Left lung (tissue), 10 donors: ENCODE measurements around the gene MRPS10. TPM values are rescaled to one million over a fixed set of nuclear protein-coding genes. Genes with fewer than 3 reads are reported as not detected.

Source experiments
- ATAC-seq: fragments of 200-7000 bp; cut with Tn5 transposase; one replicate; pipeline ENCODE4 v1.9.1; 2020; ENCODE audit warnings: moderate library complexity
- DNase-seq, 4 donors: peaks; one replicate each; pipeline ENCODE4 v3.0.0-alpha.2; 2013 to 2020
- H3K27ac ChIP-seq, 2 donors: fragments of 200-600 bp; sonication (generic) in 1 of 2; one replicate each; pipeline versions ENCODE4 v1.5.0 to v1.8.0; 2020 to 2021
- H3K27me3 ChIP-seq, 2 donors: fragments of 200-600 bp; sonication (generic) in 1 of 2; one replicate each; pipeline versions ENCODE4 v1.5.0 to v1.8.0; 2020 to 2021
- H3K36me3 ChIP-seq, 2 donors: fragments of 200-600 bp; sonication (generic) in 1 of 2; one replicate each; pipeline versions ENCODE4 v1.5.0 to v1.8.0; 2020 to 2021
- H3K4me1 ChIP-seq, 2 donors: fragments of 200-600 bp; one replicate each; pipeline ENCODE4 v1.8.0; 2021
- H3K4me3 ChIP-seq, 2 donors: fragments of 200-600 bp; sonication (generic) in 1 of 2; one replicate each; pipeline versions ENCODE4 v1.5.0 to v1.8.0; 2020 to 2021; ENCODE audit warnings: mild to moderate bottlenecking in 1 of 2
- H3K9me3 ChIP-seq, 2 donors: fragments of 200-600 bp; sonication (generic) in 1 of 2; one replicate each; pipeline versions ENCODE4 v1.5.0 to v1.8.0; 2020 to 2021
- intact Hi-C, 2 donors: fragments of 100-400 bp; cut with DNase I; formaldehyde crosslinking; loops; one replicate each; pipeline versions ENCODE4 v1.11.2 to v1.14.2; 2022
- polyA plus RNA-seq, 6 donors: library from polyadenylated mRNA; unstranded; fragments of 120-200 nt; gene quantifications; one replicate each; pipeline ENCODE4 v1.2.1, GENCODE V29; 2013; ENCODE audit not compliant: insufficient read length in 6 of 6
- total RNA-seq, 2 donors: library from RNA; stranded (reverse); fragmentation: NEBNext Ultra II Directional; extraction: Animal tissue kit (Norgen Biotek cat#: 25700); gene quantifications; one replicate each; pipeline ENCODE4 v1.2.1, GENCODE V29; 2021
- TF ChIP-seq, protein P1 (sequence below), 2 donors: fragments of 200-600 bp; sonication (generic) in 1 of 2; IDR thresholded peaks; one replicate each; pipeline versions ENCODE4 v1.5.0 to v1.8.0; 2021; ENCODE audit warnings: antibody characterized with exemption in 2 of 2
- donor health status: DM: no; HTN: yes; CAD: no.
- donor health status: DM: no; HTN: no; CAD: no.

The MRPS10 gene
- total and polyA plus RNA-seq, 8 donors: 24.5 to 36.0 (median 30.4) TPM

DNA sequence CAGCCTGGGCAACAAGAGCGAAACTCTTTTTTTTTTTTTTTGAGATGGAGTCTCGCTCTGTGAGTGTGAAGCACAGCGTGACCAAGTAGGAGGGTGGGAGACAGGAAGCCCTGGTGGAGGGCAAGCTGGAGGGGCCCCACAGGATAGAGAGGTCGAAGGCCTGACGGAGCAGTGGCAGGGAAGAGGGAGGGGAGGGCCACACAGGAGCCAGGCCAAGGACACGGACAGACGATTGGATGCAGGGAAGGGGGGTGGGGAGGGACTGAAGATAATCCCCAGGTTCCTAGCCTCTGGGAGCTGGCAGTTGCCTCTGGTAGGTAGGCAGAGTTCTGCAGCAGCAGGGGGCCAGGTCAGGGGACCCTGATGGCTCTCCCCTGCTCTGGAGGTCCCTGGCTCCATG lies 55.3 kb downstream of the MRPS10 start:
- intact Hi-C loops: no loop called here
- TF ChIP-seq, protein P1, sequence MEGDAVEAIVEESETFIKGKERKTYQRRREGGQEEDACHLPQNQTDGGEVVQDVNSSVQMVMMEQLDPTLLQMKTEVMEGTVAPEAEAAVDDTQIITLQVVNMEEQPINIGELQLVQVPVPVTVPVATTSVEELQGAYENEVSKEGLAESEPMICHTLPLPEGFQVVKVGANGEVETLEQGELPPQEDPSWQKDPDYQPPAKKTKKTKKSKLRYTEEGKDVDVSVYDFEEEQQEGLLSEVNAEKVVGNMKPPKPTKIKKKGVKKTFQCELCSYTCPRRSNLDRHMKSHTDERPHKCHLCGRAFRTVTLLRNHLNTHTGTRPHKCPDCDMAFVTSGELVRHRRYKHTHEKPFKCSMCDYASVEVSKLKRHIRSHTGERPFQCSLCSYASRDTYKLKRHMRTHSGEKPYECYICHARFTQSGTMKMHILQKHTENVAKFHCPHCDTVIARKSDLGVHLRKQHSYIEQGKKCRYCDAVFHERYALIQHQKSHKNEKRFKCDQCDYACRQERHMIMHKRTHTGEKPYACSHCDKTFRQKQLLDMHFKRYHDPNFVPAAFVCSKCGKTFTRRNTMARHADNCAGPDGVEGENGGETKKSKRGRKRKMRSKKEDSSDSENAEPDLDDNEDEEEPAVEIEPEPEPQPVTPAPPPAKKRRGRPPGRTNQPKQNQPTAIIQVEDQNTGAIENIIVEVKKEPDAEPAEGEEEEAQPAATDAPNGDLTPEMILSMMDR (IDR thresholded peaks at IDR 0.05): no peak
- no peak for ATAC-seq

GRCh38 chr6:42159431-42160024 lies 58.1 kb downstream of the MRPS10 start:
- Histone ChIP-seq H3K27ac (no peak overlapping the region), H3K4me3 (no peak overlapping the region), H3K4me1 (no peaks in the 10 kb centered on the region), H3K36me3 (no peaks in the 10 kb centered on the region), H3K27me3 (no peaks in the 10 kb centered on the region), H3K9me3 (no peaks in the 10 kb centered on the region)
- TF ChIP-seq, protein P1 (IDR thresholded peaks at IDR 0.05): no peak
- ATAC-seq (no peak), DNase-seq (no peak)
- intact Hi-C loops: no loop called here

More for the DNA sequence above, 55.3 kb downstream of the MRPS10 start:
- no peaks in the 10 kb centered on the region for H3K9me3 ChIP-seq
- no peak for DNase-seq
- no peak overlapping the region for H3K4me3 ChIP-seq
- H3K4me1 ChIP-seq: no peaks in the 10 kb centered on the region
- H3K36me3 ChIP-seq: no peaks in the 10 kb centered on the region
- no peak overlapping the region for H3K27ac ChIP-seq
- H3K27me3 ChIP-seq: no peaks in the 10 kb centered on the region

DNA sequence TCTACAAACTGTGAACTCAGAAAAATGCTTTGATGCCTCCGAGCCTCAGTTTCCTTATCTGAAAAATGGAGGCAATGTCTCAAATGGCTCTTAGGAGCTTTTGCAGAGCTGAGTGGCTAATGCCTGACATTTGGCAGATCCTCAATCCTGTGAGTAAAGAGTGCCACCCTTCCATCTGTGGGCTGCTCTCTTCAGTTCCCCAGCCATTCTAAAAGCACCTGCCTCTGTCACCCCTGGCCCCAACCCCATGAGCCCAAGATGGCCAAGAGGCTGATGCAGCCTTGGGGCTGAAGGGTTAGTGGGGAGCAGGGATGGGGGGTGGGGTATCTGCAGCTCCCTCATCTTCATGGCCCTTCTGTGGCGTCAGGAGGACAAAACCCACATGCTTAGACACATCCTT lies 59.0 kb downstream of the MRPS10 start:
- Histone ChIP-seq H3K9me3 (no peaks in the 10 kb centered on the region), H3K36me3 (no peaks in the 10 kb centered on the region), H3K27ac (no peak overlapping the region), H3K4me3 (no peak overlapping the region), H3K27me3 (no peaks in the 10 kb centered on the region), H3K4me1 (no peaks in the 10 kb centered on the region)
- ATAC-seq (no peak), DNase-seq (no peak)
- TF ChIP-seq, protein P1 (IDR thresholded peaks at IDR 0.05): no peak
- intact Hi-C loops: no loop called here

DNA sequence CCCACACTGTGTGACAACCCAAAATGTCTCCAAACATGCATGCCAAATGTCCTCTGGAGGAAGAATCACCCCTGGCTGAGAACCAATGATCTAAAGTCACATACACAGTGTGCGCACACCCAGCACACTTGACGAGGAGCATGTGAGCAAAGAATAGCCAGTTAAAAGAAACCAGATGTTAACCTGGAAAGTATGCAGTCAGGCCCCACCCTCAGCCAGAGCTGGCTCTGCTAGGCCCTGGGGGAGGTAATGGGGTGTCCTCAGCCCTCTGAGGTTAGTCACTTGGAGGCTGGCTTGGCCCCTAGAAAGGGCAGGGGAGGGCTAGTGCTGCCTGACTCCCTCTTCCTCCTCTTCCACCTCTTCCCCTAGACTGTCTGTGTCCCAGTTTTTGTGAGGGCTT lies 59.6 kb downstream of the MRPS10 start:
- no peak overlapping the region for H3K27ac ChIP-seq
- peak; percentile 51 for ATAC-seq
- TF ChIP-seq, protein P1 (IDR thresholded peaks at IDR 0.05): no peak

More for the DNA sequence above, 59.6 kb downstream of the MRPS10 start:
- Histone ChIP-seq H3K4me1 (no peaks in the 10 kb centered on the region), H3K36me3 (no peaks in the 10 kb centered on the region), H3K9me3 (no peaks in the 10 kb centered on the region), H3K4me3 (no peak overlapping the region), H3K27me3 (no peaks in the 10 kb centered on the region)
- intact Hi-C loops: no loop called here
- no peak for DNase-seq

Other genes starting within 250 kb of the MRPS10 start
- 10 to 100 TPM; 27.5 to 32.0 TPM for gene TAF8, start 167.3 kb downstream of the MRPS10 start, total RNA-seq
- gene TAF8, start 167.3 kb downstream of the MRPS10 start, polyA plus RNA-seq: 10 to 100 TPM; 26.4 to 28.7 (median 27.9) TPM
- gene C6orf132, start 75.2 kb downstream of the MRPS10 start, total RNA-seq: 10 to 100 TPM; 19.6 to 20.3 TPM
- gene C6orf132, start 75.2 kb downstream of the MRPS10 start, polyA plus RNA-seq: 1 to 10 TPM; 2.4 to 3.8 (median 2.9) TPM
- under 1 TPM in 1 of 2 donors, not detected in 1; 0.17 TPM for gene GUCA1A, start 44.5 kb downstream of the MRPS10 start, total RNA-seq
- gene GUCA1A, start 44.5 kb downstream of the MRPS10 start, polyA plus RNA-seq: under 1 TPM in 3 of 6 donors, not detected in 3; 0.13 to 0.24 (median 0.15) TPM
- 1 to 10 TPM in 1 of 2 donors, under 1 TPM in 1; 0.38 to 1.7 TPM for gene GUCA1B, start 22.9 kb downstream of the MRPS10 start, total RNA-seq
- 1 to 10 TPM; 2.8 to 4.3 (median 3.6) TPM for gene GUCA1B, start 22.9 kb downstream of the MRPS10 start, polyA plus RNA-seq
- 1 to 10 TPM; 3.7 to 6.7 TPM for gene TRERF1, start 234.1 kb upstream of the MRPS10 start, total RNA-seq
- 10 to 100 TPM; 19.9 to 24.9 (median 21.2) TPM for gene TRERF1, start 234.1 kb upstream of the MRPS10 start, polyA plus RNA-seq